AG04449 (cell line): ENCODE data around the gene SLC12A4.

Source experiments
- CTCF ChIA-PET: fragments of 350-600 bp; formaldehyde crosslinking; extraction: SDS; loops from one replicate; lab custom pipeline; 2021; ENCODE audit warnings: antibody characterized with exemption; lab: Yijun Ruan, JAX
- POLR2A ChIA-PET: fragments of 400-600, 350-600 bp; formaldehyde crosslinking; extraction: SDS; loops from one replicate; lab custom pipeline; 2020; ENCODE audit warnings: antibody characterized with exemption, inconsistent platforms; lab: Yijun Ruan, JAX
- DNase-seq: peaks from one replicate; pipeline ENCODE4 v3.0.0-alpha.2; 2010; ENCODE audit warnings: low read depth, low spot score
- H3K4me3 ChIP-seq: 2 replicates; pipeline ENCODE4 v1.5.1; 2011; ENCODE audit warnings: low read depth, mild to moderate bottlenecking, control low read depth, low read length
- CTCF ChIP-seq: IDR thresholded peaks from one replicate; pipeline ENCODE4 v1.5.1; 2011; ENCODE audit warnings: mild to moderate bottlenecking, moderate library complexity, low read length, control low read depth, inconsistent platforms; ENCODE audit not compliant: insufficient read depth; ENCODE audit errors: missing control alignments

SLC12A4 gene

GRCh38 chr16:67964477-67965131 lies 3.8 kb downstream of the SLC12A4 start:
- no peak overlapping the region for H3K4me3 ChIP-seq
- ChIA-PET CTCF (interaction anchor here (0.7 to 2.9 kb wide), 7 partner anchors 20 to 148 kb away, joined by 3 to 9 read pairs (median 4); partner anchors contain the start of gene LCAT), POLR2A (no interaction called here)
- no peak for TF ChIP-seq CTCF
- DNase-seq: no peak

DNA sequence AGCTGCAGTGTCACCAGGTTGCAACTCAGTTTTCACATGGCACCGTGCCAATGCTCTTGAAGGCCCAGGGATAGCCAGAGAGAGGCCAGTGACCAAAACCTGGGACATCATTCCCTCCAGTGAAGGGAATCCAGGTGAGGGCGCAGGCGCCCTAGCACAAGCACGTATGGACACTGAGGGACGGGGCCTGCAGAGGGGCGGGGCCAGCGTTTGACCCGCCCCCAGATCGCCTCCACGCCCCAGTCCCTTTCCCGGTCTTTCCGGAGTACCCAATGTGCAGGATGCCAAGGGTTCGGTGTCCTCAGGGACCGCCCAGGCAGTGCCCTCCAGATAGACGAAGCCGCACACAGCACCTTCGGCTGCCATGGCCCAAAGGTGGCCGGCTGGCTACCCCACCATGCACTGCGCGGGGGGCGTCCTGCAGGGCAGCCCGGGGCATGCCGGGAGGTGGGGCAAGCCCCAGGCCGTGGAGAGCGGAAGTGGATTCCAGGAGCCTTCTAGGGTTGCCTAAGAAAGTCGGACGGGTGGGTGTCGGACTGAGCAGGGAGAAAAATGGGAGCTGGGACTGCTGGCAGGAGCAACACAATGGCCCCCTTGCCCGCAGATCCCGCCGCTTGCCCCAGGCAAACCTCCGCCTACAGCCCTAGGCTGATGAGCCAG lies 4.6 kb downstream of the SLC12A4 start:
- POLR2A ChIA-PET: no interaction called here
- no peak for TF ChIP-seq CTCF
- DNase-seq: no peak
- CTCF ChIA-PET: interaction anchor here (0.7 to 2.3 kb wide), 5 partner anchors 20 to 266 kb away, joined by 4 to 9 read pairs (median 4); partner anchors contain the start of gene LCAT
- no peak overlapping the region for H3K4me3 ChIP-seq

DNA sequence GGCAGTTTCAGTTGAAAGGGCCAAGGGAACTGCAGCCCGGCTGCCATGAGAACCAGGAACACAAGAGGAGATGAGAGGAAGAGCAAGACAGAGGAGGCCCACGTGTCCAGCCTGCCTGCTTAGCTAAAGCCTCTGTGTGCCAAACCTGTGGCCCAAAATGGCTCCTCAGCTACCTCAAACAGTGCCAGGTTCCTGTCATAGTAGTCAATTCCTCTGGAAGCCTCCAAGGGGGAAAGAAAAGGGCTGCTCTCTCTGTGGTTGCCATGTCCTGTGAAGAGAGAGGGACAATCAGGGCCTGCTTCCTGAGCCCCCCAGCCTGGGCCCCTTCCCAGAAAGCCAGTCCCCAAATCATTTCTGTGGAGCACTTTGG lies 5.2 kb downstream of the SLC12A4 start:
- DNase-seq: no peak
- CTCF ChIA-PET: interaction anchor here (1.5 to 1.9 kb wide), 2 partner anchors 21 to 267 kb away, joined by 4 to 7 read pairs; no protein-coding TSS in a partner anchor
- H3K4me3 ChIP-seq: no peak overlapping the region
- no peak for TF ChIP-seq CTCF
- POLR2A ChIA-PET: no interaction called here

- no peak overlapping the region for H3K4me3 ChIP-seq
- no peak for TF ChIP-seq CTCF
- CTCF ChIA-PET: interaction anchor here (1.2 to 1.9 kb wide), 3 partner anchors 19 to 268 kb away, joined by 3 to 7 read pairs (median 4); partner anchors contain the start of gene LCAT
- POLR2A ChIA-PET: no interaction called here
- no peak for DNase-seq
Measured at GRCh38 chr16:67962135-67962534, 6.3 kb downstream of the SLC12A4 start.

DNA sequence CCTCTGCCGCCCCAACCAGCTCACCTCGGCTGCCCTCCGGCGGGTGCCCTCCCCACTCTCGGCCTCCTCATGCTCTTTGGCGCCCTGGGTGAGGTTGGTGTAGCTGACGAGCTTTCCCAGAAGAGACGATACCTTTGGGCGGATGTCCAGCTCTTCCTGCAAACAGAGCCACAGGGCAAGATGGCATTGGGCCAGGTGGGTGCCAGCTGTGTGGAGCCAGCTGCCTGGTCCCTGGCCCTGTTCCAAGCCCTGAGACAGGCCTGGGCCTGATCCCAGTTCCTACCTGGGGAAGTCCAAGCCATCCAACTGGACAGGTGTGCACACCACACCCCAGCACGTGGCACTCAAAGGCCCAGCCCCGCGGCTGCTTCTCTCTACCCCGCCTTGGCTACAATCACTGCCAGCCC lies 6.9 kb downstream of the SLC12A4 start:
- DNase-seq: no peak
- TF ChIP-seq CTCF: no peak
- no peak overlapping the region for H3K4me3 ChIP-seq
- CTCF ChIA-PET: interaction anchor here (2.5 kb wide), 1 partner anchor 14 kb away, joined by 7 read pairs; no protein-coding TSS in a partner anchor
- POLR2A ChIA-PET: no interaction called here
